OCI-LY3 (cell line): ENCODE data around the gene AK9.

ENCODE experiments used
- EZH2phosphoT487 ChIP-seq: fragments of 200-600 bp; shearing (Covaris generic); IDR thresholded peaks from 2 replicates; pipeline ENCODE4 v1.6.1; 2018; ENCODE audit warnings: antibody characterized with exemption, mixed run types, low read depth
- TF ChIP-seq, protein P1 (sequence below): fragments of 200-600, 300-600 bp; sonication (generic); IDR thresholded peaks from 2 replicates; pipeline ENCODE4 v1.5.1; 2014; ENCODE audit warnings: antibody characterized with exemption, low read length, low read depth

DNA sequence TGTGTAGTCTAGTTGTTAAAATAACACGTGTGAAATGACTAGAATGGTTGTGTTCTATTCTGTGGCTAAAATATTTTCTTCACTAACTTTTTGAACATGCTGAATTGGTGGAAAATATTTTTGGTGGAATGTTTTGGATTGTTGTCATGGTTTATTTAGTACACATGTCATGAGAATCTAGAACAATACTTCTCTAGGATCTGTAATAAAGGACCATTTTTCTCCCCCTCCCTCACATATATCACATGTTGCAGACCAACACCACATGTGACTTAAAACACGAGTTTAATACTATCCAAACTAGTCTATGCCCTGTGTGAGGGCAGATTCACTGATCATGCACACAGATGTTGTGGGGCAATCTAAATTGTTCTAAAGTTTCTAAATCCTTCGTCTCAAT lies 29.3 kb upstream of the AK9 start:
- TF ChIP-seq, protein P1, sequence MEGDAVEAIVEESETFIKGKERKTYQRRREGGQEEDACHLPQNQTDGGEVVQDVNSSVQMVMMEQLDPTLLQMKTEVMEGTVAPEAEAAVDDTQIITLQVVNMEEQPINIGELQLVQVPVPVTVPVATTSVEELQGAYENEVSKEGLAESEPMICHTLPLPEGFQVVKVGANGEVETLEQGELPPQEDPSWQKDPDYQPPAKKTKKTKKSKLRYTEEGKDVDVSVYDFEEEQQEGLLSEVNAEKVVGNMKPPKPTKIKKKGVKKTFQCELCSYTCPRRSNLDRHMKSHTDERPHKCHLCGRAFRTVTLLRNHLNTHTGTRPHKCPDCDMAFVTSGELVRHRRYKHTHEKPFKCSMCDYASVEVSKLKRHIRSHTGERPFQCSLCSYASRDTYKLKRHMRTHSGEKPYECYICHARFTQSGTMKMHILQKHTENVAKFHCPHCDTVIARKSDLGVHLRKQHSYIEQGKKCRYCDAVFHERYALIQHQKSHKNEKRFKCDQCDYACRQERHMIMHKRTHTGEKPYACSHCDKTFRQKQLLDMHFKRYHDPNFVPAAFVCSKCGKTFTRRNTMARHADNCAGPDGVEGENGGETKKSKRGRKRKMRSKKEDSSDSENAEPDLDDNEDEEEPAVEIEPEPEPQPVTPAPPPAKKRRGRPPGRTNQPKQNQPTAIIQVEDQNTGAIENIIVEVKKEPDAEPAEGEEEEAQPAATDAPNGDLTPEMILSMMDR = no peak
- TF ChIP-seq EZH2phosphoT487 = no peak
